Fibroblast of mammary gland (primary cell): ENCODE data around the gene RHOT1.

ENCODE experiments used
- DNase-seq: peaks from one replicate; pipeline ENCODE4 v3.0.0-alpha.2; 2010; ENCODE audit warnings: low read depth
- H3K4me3 ChIP-seq: 2 replicates; pipeline ENCODE4 v1.5.1; 2011; ENCODE audit warnings: low read depth, mild to moderate bottlenecking, low read length, moderate library complexity; ENCODE audit not compliant: control insufficient read depth
- TF ChIP-seq, protein P1 (sequence below): conservative IDR thresholded peaks from 2 replicates; pipeline ENCODE4 v1.5.1; 2011; ENCODE audit warnings: low read depth, low read length, inconsistent platforms; ENCODE audit not compliant: control insufficient read depth, insufficient read depth

Gene RHOT1

DNA sequence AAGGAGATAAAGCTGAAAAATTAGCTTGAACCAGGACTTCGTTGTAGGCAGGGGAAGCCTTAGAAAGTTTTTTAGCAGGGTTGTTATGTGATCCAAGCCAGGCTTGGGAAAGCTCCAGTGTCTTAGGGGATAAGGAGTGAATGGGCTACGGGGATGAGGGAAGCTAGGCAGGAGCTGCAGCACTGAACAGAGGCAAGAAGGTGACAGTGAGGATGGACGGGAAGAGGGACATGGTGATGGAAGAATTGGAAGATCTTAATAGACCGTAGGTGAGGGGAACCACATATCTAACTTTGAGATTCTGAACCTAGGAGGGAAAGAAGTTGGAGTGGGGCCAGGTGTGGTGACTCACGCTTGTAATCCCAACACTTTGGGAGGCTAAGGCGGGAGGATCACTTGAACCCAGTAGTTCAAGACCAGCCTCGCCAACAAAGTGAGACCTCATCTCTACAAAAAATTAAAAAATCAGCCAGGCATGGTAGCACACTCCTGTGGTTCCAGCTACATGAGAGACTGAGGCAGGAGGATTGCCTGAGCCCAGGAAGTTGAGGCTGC lies 126.5 kb downstream of the RHOT1 start:
- no peak overlapping the region for H3K4me3 ChIP-seq
- TF ChIP-seq, protein P1, sequence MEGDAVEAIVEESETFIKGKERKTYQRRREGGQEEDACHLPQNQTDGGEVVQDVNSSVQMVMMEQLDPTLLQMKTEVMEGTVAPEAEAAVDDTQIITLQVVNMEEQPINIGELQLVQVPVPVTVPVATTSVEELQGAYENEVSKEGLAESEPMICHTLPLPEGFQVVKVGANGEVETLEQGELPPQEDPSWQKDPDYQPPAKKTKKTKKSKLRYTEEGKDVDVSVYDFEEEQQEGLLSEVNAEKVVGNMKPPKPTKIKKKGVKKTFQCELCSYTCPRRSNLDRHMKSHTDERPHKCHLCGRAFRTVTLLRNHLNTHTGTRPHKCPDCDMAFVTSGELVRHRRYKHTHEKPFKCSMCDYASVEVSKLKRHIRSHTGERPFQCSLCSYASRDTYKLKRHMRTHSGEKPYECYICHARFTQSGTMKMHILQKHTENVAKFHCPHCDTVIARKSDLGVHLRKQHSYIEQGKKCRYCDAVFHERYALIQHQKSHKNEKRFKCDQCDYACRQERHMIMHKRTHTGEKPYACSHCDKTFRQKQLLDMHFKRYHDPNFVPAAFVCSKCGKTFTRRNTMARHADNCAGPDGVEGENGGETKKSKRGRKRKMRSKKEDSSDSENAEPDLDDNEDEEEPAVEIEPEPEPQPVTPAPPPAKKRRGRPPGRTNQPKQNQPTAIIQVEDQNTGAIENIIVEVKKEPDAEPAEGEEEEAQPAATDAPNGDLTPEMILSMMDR = no peak
- no peak for DNase-seq

DNA sequence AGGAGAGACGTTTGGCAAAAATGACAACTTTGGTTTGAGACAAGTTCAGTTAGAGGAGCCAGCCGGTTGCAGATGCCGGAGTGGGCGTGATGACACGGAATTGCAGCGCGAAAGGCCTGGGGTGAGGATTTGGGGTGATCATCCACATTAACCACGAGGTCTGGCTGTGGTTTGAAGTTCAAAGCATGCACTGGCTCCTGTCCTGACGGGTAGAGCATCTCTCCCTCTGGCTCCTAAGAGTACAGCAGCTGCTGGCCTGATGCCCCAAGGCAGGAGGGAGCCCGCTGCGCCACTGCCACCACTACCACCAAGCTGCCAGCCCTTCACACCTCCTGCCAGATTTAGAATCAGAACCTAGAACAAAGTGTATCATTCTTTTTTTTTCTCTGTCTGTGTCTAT lies 127.1 kb downstream of the RHOT1 start:
- no peak for DNase-seq
- TF ChIP-seq, protein P1 = no peak
- no peak overlapping the region for H3K4me3 ChIP-seq

DNA sequence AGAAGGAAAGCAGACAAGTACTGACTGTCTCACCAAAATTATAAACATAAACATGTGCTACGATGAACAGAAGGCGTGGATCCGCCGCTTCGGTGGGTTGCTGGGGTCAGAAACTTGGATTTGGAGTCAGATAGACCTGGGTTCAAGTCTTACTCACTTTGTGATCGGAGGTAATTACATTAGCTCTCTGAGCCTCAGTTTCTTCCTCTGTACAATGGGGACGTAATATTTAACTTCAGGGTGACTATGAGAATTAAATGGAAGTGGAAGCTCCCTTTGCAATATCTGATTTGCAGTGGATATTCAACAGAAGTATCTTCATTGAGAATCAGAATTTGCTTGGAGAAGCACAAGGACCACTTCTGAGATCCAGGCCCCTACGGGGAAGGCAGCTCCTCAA lies 129.5 kb downstream of the RHOT1 start:
- TF ChIP-seq, protein P1 = no peak
- H3K4me3 ChIP-seq = no peak overlapping the region
- DNase-seq = no peak

DNA sequence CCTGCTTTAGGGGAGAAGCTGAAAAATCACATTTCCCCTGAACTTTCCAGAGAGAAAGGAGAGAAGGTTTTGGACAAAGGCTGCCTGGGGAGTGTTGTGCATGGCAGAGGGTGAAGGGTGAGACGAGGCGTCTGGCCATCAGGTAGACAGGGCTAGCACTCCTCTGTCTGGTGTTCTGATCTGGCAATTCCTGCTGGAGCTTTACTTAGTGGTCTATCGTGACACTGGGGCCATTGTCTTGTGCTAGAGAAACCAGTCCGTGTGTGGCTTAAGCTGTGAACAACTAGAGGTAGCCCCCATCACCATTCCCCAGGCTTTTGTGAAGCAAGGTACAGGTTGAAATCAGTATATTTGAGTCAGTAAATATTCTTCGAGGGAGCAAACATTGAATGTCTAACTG lies 131.8 kb downstream of the RHOT1 start:
- no peak for DNase-seq
- TF ChIP-seq, protein P1 = no peak
- no peak overlapping the region for H3K4me3 ChIP-seq

DNA sequence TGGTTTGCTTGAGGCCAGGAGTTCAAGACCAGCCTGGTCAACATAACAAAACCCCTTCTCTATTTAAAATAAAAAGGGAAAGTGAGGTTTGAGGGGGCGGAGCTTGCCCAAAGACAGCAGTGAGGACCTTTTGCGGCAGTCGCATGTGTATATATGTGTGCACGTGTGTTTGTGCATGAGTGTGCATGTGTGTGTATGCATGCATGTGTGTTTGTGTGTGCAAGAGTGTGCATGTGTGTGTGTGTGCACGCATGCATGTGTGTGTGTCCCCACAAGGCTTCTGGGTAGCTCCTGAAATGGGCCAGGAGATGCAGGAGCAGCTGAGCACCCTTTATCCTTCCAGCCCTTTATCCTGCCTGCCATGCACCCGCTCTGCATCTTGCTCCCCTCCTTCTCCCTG lies 132.3 kb downstream of the RHOT1 start:
- TF ChIP-seq, protein P1 = no peak
- no peak overlapping the region for H3K4me3 ChIP-seq
- no peak for DNase-seq
